ENCODE data around the gene AKAP13.

Gene AKAP13

DNA sequence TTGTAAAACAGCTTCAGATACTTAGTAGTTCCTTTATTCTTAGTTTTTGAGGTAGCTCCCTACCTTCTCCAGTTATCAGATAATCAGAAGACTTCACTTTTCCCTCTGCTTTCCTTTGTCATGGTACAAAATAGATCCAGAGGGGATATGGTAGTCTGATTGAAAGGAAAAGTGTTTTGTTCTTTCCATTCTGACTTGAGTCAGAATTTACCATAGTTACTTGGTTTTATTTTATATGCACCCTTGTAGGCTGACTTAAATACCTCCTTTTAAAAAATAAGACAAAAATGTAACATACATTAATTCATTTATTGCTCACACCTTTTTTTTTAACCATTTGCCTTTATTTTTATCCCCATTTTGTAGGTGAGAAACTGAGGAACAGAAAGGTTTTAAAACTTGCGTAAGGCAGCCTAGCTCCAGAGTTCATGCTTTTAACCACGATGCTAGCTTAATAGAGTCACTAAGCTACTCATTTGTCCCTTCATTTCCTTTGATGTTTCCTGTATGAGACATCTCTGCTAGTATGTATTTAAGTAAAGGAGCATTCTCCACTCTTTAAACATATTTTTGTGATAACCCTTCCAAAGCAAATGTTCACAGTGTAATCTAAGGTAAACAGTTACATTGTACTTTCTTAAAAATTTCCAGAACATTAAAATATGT lies 226.9 kb downstream of the AKAP13 start:
- no peak for DNase-seq

GRCh38 chr15:85607842-85608241 lies 227.4 kb downstream of the AKAP13 start:
- no peak for DNase-seq

DNA sequence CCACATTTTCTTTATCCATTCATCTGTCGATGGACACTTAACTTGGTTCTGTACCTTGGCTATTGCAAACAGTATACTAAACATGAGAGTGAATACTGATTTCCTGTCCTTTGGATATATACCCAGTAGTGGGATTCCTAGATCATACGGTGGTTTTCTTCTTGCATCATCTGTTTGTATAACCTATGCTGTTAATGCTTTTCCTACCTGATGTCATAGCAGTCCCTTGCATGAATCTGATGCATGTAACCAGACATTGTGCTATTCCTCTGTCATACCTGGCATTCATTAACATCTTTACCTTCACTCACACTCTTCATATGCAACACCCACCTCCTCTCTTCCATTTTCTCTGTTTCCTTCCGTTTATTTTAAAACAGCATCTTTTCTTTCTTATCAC lies 229.1 kb downstream of the AKAP13 start:
- DNase-seq = no peak

- no peak for DNase-seq
Measured at GRCh38 chr15:85611361-85611760, 231.0 kb downstream of the AKAP13 start.

DNA sequence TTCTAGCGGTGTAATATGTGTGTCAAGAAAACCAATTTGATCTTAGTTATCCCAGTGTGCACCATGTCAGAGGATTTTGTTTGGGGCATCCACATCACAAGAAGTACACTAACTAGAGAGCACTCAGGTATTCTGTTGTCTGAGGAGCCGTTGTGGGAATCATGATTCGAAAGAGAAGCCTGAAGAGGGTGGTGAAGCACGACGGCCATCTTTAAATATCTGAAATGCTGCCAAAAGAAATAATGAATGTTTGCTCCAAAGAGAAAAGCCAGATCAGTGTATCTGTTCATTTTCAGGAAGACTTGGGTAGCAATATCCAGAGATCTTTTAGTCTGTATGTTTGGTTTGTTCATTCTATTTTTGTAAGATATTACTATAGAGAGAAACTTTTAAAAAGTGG lies 233.7 kb downstream of the AKAP13 start:
- peak; percentile 0 for DNase-seq

DNA sequence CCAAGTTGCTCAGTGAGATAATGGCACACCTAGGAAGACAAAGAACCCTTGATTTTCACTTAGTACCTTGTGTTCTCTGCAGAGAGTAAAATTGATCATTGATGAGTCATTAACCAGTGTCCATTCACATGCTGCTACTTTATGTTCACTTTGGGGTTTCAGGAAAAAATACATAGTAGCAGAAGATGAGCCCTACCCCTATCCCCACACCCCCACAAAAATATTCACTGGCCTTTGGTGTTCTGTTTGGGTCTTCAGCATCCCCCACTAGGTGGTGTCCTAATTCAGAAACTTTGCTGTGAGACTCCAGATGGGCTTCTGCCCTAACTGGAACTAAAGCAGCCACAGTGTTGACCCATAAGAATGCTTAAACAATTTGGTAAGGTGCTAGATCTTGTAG lies 235.5 kb downstream of the AKAP13 start:
- DNase-seq = no peak

DNA sequence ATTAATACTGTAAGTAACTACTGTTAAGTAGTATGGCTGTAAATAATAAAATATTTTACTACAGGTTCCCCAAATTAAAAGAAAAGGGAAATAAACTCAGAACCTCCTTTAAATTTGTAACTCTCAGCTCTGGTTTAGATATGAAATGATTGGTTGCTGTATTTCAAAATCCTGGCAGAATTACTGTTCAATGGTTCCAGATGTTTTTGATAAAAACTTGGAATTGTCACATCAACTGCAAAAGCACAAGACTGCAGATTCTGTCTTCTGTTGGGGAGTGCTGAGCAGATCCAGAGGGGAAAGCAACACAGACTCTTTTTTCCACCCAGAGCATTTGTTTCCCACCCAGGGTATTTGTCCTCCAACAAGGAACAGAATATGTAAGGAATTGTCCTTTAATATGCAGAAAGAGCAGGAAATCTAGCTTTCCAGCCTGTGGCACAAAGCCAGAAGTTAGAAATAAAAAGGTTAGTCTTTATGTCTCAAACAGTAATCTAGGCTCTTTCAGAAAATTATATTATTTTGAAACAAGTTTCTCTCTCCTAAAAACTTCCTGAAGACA lies 236.2 kb downstream of the AKAP13 start:
- no peak for DNase-seq

- no peak for DNase-seq
Measured at GRCh38 chr15:85618228-85618505, 237.8 kb downstream of the AKAP13 start.

DNA sequence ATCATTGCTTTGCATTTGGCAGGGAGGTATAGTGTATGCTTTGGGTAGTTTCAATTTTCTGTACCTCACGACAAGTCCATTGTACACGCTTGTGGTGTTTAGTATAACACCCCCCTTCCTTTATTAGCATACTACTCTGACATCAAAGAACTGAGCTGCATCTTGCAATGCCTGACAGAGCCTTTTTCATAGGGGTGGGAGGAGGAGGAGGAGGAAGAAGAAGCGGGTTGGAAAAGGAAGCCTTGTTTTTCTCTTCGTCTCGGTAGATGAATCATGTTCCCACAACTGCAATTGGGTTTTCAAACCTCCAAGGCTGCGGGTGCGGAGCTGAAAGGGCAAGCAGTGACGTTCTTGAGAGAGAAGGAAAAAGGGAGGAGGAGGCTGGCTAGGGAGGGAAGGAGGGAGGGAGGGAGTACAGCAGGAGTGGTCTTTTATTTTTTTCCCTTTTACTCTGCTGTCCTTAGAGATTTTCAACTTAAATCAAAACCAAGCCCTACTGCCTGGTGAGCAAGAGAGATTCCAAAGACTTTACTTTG lies 238.6 kb downstream of the AKAP13 start:
- DNase-seq = no peak

- no peak for DNase-seq
Measured at GRCh38 chr15:85619992-85620689, 239.7 kb downstream of the AKAP13 start.

GRCh38 chr15:85620690-85621049 lies 240.3 kb downstream of the AKAP13 start:
- DNase-seq = no peak

DNA sequence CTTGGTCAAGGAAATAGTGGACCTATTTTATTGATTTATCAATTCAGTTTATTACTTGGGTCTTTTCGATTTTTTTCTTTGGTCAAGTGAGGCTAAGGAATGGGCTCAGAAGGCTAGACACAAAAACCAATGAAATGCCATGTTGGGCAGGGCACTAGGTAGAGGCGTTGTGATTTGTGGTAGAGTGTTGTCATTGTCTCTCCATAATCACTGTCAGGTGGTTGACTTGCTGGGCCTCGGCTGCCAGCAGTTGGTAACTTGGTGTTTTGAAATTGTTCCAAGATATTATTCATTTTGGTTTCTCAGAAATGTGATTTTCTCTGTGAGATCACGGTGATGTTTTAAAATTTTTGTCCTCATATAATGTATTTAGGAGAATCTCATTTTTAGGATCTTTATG lies 240.7 kb downstream of the AKAP13 start:
- DNase-seq = no peak

- no peak for DNase-seq
Measured at GRCh38 chr15:85622221-85622831, 241.9 kb downstream of the AKAP13 start.

DNA sequence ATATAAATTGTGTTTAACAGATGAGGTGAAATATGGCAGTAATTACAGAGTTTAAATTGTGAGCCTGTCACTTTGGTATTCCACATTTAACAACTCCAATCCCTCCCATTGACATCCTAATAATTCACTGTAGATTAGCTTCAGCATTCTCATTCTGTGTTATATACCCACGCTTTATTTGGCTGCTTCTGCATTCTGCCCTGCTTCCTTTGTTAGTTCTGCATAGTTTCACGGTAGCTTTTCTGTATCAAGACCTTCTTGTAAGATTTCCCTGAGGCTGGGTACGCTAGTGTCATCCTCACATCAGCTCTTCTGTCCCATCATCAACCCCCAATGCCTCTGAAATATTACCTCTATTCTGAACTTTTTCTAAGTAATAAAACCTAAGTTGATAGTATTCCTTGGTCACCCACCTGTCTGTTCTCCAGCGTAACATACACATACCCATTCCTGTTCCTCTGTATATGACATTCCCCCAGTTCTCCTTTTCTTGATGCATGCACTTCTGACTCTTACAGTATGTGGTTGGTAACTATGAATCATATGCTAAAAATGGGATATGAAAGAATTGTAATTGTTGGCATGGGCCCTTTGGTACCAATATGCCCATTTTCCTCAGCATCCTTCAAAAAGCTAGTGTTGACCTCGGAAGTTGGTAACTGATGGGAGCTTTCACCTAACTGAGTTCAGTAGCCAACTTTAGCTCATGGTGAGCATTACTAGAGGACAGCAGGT lies 243.1 kb downstream of the AKAP13 start:
- DNase-seq = no peak

DNA sequence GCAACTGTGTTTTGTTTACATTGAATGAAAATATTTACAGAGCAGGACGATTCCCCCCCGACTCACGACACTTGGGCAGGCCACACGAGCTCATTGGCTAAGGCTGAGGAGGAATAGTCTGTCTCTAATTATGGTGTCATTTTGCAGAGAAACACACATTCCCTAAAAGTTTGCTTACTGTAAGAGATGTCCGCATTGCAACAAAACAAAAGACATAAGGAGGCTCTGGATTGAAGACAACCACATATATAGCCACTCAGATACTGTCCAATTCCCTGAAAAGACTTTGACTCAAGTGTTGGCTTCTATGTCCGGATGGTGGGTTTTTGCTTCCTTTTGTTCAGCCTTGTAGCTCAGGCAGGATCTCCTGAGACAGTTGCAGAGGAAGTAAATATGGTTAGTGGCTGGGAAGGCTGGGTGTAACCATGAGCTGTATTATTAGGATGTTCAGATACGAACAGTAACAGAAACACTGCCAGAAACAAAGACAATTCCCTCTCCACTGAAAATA lies 243.9 kb downstream of the AKAP13 start:
- no peak for DNase-seq

GRCh38 chr15:85625166-85625830 lies 244.9 kb downstream of the AKAP13 start:
- DNase-seq = no peak

DNA sequence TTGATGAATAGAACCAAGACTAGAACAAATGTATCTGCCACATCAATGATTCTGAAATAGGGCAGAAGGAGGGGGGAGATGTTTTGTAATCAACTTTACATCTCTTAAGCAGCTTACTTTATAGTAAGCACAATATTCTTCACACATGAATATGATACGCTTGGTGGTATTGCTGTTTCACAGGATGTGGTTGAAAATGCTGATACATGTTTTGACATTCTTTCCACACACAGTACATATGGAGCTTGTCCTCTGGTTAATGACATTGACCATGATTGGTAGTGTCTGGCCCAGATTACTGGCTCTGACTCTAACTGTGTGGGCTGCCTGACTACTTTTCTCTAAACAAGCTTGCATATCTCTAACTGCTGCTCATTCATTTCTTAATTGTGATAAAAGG lies 245.5 kb downstream of the AKAP13 start:
- DNase-seq = no peak

DNA sequence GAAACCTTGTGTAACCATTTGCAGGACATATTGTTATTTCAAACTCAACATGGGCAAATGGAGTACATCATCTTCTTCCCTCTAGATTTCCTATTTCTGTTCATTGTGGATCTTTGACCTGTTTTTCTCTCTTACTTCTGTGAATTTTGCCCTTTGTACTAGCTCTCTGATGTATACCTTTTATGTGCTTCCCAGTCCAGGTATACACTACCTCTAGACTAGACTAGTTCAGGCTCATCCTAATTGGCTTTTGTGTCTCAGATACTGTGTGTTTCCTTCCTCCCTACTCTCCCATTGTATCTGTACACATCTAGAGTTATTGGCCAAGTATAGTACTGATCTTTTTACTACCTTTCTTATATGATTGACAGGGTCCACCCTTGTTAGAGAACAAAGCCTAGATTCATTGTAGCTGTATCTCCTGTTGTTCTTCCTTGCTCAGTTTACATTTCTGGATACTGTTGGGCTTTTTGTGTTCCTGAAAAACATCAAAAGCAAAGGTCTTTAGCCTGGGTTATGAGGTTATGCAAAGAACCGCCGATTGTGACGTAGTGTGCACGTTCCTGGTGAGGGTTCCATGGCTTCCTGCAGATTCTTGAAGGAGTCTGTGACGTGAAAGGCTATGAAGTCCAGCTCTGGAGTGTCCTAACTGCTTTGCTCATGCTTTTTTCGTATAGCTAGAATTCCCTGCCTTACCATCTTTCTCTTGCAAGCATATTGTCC lies 247.0 kb downstream of the AKAP13 start:
- no peak for DNase-seq

DNA sequence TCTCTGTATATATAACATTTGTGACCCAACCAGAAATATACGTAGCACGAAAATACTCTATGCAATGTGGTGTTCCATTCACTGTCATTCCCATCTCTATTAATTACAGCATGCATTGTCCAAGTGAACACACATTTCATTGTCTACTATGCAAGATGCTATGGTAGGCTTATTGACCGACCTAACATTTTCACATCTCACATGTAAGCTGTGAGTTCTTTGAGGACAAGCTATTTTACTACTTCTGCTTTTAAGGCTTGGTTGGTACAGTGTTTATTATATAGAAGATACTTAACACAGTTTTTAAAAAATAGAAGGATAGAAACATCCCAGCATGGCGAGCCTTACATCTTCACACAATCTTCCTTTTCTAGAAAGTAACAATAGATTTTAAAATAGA lies 249.9 kb downstream of the AKAP13 start:
- no peak for DNase-seq

DNA sequence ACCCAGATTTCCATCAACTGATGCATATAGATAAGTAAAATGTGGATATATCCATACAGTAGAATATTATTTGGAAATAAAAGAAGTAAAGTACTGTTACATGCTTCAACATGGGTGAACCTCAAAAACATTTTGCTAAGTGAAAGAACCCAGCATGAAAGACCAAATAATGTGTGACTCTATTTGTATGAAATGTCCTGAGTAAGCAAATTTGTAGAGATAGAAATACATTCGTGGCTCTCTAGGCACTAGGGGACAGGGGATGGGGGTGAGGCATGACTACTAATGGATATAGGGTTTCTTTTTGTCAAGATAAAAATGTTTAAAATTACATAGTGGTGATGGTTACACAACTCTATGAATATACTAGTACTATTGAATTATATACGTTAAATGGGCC lies 250.6 kb downstream of the AKAP13 start:
- no peak for DNase-seq

GRCh38 chr15:85632014-85632413 lies 251.6 kb downstream of the AKAP13 start:
- DNase-seq = no peak

GRCh38 chr15:85633859-85634258 lies 253.5 kb downstream of the AKAP13 start:
- no peak for DNase-seq

All from NCI-H2029 (cell line).